GM12892 (cell line): ENCODE results near the gene GNPNAT1.

ENCODE experiments used
- POLR2A ChIP-seq: IDR thresholded peaks from 2 replicates; pipeline ENCODE4 v1.6.1; 2011; ENCODE audit warnings: low read depth, low read length, control low read depth
- TAF1 ChIP-seq: IDR thresholded peaks from 2 replicates; pipeline ENCODE4 v1.6.1; 2011; ENCODE audit warnings: low read depth, mild to moderate bottlenecking, control low read depth, low read length, borderline replicate concordance

DNA sequence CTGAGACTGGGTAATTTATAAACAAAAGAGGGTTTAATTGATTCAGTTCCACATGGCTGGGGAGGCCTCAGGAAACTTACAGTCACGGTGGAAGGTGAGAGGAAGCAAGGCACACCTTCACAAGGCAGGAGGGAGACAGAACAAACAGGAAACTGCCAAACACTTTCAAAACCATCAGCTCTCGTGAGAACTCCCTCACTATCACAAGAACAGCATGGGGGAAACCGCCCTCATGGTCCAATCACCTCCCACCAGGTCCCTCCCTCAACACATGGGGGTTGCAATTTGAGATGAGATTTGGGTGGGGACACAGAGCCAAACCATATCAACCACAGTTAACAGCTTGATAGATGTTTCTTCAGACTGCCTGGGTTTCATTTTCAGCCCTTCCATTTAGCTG is 6.2 kb upstream of the GNPNAT1 start:
- no peak for TF ChIP-seq POLR2A
- TF ChIP-seq TAF1 = no peak
